Measurements from ENCODE around the gene SLC12A8.

Gene SLC12A8

DNA sequence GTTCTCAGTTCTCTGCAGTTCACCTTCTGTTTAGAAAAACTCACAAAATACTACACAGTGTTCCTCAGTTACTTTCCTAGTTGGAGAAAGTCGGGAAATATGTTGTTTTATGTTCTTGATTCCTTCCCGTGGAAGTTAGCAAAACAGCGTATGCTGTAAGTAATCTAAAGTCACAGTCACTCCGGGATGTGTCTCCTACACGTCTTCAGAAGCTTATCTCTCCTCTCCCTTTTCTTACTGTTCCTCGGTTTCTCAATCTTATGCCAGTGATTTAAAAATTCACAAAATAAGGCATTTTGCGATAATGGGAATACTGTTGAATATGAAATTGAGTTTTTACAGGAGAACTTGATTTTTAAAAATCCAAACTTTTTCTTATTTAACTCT lies 158.5 kb downstream of the SLC12A8 start:
- no peak for DNase-seq (ENCODE audit: low spot score)

- no peak for DNase-seq (ENCODE audit: low spot score)
These were observed 159.2 kb downstream of the SLC12A8 start for GRCh38 chr3:125053304-125053699.

DNA sequence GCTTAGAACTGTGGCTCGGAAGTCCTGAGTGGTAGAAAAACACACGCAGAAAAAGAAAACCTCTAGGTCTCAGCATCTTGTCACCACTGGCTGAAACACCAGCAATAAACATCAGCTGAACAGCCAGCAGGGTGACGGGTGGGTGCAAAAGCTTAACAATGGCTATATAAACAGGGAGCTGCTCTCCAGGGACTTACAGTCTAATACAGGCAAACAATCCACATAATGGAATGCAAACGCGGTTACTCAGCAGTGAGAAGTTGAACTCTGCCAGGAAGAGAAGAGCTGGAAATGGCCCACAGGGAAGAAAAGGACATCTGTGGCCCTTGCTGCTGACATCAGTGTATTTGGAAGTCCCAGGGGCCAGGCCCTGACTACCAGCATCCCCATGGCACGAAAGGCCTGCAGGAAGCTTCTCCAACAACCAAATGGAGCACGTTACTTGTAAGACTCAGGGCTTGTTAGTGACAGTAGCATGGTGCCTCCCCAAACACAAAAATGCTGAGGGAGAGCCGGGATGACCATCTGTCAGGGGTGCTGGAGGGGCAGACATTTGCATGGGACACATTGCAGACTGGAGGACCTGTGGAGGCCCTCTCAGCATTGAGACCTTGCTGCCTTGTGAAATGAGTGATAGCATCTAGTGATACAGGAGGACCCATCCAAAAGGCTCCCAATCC lies 159.8 kb downstream of the SLC12A8 start:
- DNase-seq (ENCODE audit: low spot score) = peak; percentile 66

DNA sequence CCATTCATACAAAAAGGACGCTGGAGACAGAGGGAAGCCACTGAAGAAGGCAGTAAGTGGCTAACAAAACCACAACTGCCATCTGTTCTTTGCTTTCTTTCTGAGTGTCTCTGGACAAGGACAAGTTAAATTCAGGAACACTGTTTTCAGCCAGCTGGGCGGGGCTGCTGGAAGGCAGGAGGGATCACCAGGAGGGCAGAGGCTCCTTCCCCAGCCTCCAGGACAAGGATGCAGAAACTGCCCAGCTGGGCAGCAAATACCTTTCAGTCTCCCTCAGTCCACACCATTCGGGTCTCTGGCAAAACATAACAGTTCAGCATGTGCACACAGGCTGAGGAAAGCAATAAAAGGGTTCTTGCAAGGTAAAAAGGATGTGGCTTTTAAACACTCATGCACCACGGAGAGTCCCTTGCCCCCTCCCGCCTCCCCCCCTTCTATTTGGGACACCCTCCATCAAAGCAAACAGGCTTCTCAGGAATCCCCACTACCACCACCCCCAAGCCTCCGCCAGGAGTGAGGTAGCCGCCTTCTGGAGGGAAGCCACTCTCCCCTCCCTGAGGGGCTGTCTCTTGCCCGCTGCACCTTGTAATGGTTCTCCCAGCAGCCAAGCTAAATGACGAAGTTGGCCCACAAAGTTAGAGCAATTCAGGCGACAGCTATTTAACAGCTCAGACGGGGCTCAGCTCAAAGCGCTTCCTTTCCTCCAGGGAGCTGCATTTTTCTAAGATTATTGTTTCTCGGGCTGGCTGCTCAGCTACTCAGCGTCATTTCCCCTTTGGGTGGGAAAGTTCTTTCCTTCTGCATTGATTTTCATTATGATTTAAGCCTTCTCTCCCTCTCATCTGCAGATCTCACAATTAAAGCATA lies 160.6 kb downstream of the SLC12A8 start:
- DNase-seq (ENCODE audit: low spot score) = peak; percentile 64

DNA sequence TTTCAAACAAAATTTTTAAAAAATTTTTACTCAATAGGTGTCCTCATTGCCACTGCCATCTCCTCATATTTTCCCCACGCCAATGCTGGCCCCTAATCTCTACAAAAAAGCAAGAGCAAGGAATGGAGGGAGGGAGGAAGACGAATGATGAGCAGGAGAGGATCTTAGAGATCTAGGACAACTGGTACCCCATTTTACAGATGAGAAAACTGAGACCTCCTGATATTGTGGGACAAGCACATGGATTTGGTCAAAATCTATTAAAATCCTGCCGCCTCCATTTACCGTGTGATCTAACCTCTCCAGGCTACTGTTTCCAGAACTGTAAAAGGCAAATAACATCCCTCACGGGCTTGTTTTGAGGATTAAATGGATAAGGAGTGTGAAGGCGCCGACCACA lies 161.3 kb downstream of the SLC12A8 start:
- DNase-seq (ENCODE audit: low spot score) = no peak

DNA sequence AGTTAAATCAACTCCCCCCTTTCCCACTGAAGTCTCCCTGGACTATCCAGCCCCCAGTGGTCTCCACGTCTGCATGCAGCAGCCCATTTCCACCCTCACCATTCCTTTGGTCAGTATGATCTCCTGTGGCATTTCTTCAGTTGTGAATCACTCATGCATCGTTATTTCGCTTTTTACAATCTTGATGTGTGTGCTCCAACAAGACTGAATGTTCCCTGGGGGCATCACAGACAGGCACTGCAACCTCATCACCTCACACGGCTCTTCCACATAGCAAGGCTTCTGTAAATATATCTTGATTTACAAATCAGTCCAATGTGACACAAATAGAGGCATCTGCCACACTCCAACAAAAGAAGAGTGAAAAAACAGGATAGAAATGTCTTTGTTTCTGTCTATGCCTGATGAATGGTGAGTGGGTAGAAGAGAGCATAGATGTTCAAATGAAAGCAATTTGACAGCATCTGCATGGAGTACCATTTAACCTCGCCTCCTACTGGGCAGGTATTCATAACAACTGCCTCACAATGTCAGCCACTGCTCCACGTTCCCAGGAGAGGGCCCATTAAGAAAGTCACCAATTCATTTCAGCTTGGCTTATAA lies 162.0 kb downstream of the SLC12A8 start:
- DNase-seq (ENCODE audit: low spot score) = no peak

GRCh38 chr3:125048282-125048681 lies 164.3 kb downstream of the SLC12A8 start:
- no peak for DNase-seq (ENCODE audit: low spot score)

GRCh38 chr3:125045965-125046364 lies 166.6 kb downstream of the SLC12A8 start:
- peak; percentile 83 for DNase-seq (ENCODE audit: low spot score)

DNA sequence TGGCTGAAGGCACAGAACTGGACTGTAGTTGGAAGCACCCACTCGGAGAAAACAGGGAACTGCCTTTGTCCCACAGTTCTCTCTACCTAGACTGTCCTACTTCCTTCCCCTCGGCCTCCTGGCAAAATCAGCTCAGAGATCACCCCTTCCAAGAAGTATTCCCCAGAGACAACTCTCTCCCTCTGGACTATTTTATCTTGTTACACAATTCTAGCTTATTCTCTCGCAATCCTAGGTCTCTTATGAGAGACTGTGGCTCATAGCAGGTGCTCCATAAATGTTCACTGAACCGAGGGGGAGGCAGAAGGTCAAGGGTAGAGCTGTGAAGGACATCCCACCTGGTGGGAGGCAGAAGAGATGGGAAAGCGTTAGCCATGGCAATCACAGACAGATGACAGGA lies 167.4 kb downstream of the SLC12A8 start:
- DNase-seq (ENCODE audit: low spot score) = no peak

DNA sequence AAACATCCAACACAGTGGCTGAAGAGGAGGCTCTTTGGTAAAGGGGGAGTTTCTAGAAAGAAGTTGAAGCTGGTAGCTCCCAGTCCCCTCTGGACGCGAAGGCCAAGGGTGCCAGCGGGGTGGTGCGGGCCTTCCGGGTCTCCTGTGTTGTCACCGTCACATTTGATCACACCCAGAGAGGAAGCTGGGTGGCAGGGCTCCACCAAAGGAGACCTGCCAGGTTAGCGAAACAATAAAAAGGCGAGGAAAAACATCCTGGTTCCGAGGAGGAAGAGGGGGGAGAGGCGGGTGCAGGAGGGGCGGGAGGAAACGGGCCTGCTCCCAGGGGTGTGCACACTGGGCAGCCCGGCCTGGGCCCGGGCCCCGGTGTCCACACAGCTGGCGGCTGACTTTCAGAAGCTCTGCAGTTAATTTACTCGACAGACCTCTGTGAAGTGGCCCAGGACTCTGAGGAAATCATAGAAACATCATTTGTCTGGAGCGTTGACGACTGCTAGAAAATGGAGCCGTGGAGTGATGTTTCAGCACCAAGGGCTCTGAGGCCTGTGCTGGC lies 168.9 kb downstream of the SLC12A8 start:
- no peak for DNase-seq (ENCODE audit: low spot score)

DNA sequence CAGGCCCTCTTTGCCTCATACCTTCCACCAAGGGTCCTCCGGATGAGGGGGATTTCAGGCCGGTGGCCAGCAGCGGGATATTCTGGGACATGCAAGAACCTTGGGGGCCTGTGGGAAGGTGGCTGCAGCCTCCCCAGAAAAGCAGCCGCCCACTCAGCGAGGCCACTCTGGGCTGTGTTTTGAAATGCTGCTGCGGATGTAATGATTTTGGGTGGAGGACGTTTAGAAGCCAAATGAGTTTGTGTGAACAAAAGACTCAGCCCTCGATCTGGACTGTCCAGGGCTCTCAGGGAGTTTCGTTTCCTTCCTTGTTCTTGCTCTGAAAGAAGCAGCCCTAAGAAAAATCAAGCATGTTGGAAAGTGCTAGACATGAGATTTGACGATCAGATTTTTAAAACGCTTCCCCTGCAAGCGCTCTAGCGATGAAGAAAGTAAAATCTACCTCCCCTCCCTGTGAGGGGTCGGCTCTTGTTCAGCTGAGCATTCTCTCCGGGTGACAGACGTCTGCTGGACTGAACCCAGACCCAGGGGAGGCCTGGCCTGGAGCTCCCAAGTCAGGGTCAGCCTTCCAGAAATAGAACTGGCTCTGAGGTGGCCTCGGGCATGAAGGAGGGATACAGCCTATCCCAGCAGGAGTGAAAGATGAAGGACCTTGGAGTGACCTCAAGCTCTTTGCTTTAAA lies 169.7 kb downstream of the SLC12A8 start:
- no peak for DNase-seq (ENCODE audit: low spot score)

- no peak for DNase-seq (ENCODE audit: low spot score)
These were observed 173.1 kb downstream of the SLC12A8 start for GRCh38 chr3:125039131-125040100.

- DNase-seq (ENCODE audit: low spot score) = peak; percentile 47
These were observed 174.9 kb downstream of the SLC12A8 start for GRCh38 chr3:125037498-125038150.

GRCh38 chr3:125035217-125035616 lies 177.3 kb downstream of the SLC12A8 start:
- no peak for DNase-seq (ENCODE audit: low spot score)

DNA sequence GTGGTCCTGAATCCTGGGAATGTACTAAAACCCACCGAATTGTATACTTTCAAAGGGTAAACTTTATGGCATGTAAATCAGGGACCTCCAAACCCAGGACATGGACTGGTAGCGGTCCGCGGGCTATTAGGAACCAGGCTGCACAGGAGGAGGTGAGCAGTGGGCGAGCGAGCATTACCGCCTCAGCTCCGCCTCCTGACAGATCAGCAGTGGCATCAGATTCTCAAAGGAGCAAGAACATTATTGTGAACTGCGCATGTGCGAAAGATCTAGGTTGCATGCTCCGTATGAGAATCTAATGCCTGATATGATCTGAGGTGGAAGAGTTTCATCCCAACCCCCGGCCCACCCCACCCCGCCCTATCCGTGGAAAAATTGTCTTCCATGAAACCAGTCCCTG lies 178.9 kb downstream of the SLC12A8 start:
- no peak for DNase-seq (ENCODE audit: low spot score)

- no peak for DNase-seq (ENCODE audit: low spot score)
These were observed 179.4 kb downstream of the SLC12A8 start for GRCh38 chr3:125033135-125033534.

DNA sequence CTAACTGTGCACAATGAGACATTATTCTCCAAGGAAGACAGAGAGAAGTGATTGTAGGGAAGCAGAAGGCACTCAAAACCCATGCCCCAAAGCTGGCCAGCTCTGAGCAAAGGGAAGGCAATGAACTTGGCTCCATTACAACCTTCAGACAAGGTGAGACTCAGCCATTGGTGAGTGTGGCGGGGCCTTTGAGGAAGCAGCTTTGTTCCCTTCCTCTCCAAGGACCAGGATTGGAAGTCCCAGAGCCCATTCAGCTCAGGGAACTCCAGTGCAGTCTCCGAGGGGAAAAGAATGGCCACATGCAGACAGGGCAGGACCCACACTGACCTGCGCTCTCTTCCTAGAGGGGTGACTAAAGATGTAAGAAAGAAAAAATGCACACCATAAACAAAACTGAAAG lies 179.9 kb downstream of the SLC12A8 start:
- no peak for DNase-seq (ENCODE audit: low spot score)
